ENCODE measurements around the gene FLVCR2. TPM values are rescaled to one million over a fixed set of nuclear protein-coding genes. Genes with fewer than 3 reads are reported as not detected.

FLVCR2 gene
- total RNA-seq, 6 donors from 2014 or later: 19.4 to 41.3 (median 31.8) TPM

DNA sequence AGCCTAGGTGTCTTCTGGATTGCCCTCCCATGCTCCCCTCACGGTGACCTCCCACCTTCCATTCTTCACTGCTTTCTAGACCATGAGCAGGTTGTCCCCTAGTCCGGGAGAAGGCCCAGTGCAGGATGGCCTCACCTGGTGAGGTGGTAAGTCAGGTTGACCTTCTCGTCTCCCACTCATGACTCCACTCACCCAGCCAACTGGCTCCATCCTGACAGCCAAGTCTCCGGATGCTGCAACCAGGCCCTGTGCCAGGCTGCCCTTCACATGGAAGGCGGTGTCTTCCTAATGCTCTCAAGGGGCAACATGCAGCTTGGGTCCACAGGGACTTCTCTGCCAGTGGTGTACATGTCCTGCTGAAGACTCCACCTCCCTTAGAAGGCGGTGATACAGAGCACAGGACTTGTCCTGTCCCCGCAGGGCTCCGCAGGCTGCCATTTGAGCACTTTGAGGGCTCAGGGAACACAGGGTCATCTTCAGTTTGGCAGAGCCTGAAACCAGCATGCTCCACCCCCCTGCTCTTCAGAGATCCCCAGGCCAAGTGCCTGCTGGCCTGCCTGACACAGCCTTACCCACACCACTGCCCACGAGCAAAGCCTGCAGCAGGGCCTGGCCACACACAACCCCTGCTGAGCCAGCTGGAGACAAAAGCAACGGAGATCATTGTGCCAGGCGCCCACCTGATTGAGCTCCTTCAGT is 30.7 kb upstream of the FLVCR2 start:
- peaks cover 8 to 14% (median 12%) of the 10 kb centered on the region in 4 donors for H3K4me1 ChIP-seq
- WGBS, 2 donors: 91 to 95% methylated on average over 4 to 11 of the region's 11 CpGs
- ATAC-seq (ENCODE audit: low FRiP score in 2 of 2): no peak
- no peak overlapping the region for H3K27ac ChIP-seq
- H3K27me3 ChIP-seq: no peaks in the 10 kb centered on the region
- TF ChIP-seq, protein P1, sequence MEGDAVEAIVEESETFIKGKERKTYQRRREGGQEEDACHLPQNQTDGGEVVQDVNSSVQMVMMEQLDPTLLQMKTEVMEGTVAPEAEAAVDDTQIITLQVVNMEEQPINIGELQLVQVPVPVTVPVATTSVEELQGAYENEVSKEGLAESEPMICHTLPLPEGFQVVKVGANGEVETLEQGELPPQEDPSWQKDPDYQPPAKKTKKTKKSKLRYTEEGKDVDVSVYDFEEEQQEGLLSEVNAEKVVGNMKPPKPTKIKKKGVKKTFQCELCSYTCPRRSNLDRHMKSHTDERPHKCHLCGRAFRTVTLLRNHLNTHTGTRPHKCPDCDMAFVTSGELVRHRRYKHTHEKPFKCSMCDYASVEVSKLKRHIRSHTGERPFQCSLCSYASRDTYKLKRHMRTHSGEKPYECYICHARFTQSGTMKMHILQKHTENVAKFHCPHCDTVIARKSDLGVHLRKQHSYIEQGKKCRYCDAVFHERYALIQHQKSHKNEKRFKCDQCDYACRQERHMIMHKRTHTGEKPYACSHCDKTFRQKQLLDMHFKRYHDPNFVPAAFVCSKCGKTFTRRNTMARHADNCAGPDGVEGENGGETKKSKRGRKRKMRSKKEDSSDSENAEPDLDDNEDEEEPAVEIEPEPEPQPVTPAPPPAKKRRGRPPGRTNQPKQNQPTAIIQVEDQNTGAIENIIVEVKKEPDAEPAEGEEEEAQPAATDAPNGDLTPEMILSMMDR (IDR thresholded peaks at IDR 0.05): no peak
- TF ChIP-seq POLR2AphosphoS5 (IDR thresholded peaks at IDR 0.05) (no peak), EP300 (IDR thresholded peaks at IDR 0.05) (no peak), POLR2A (IDR thresholded peaks at IDR 0.05) (no peak)
- DNase-seq: no peak
- peaks cover 0 to 6% (median 3%) of the 10 kb centered on the region in 4 donors for H3K36me3 ChIP-seq
- no peaks in the 10 kb centered on the region for H3K9me3 ChIP-seq
- no peak overlapping the region for H3K4me3 ChIP-seq

DNA sequence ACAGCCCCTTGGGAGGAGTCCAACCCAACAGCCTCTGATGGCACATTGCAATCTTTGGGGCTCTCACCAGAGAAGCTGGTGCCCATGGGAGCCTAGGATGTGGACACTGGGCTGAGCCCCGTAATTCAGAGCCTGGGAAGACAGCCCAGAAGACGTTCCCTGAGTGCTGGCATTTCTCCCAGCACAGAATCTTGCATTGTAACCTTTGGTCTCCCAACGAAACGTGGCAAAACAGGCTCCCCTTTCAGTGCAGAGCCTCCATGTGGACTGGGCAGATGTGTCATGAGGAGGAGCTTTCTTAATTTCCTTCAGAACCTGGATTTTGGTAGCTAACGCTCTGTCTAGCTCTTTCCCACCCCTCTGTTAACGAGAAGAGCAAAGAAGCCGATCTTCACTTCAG is 29.9 kb upstream of the FLVCR2 start:
- Histone ChIP-seq H3K27ac (no peak overlapping the region), H3K9me3 (no peaks in the 10 kb centered on the region), H3K27me3 (no peaks in the 10 kb centered on the region), H3K4me3 (no peak overlapping the region), H3K36me3 (peaks cover 0 to 6% (median 3%) of the 10 kb centered on the region in 4 donors), H3K4me1 (peaks cover 0 to 5% (median 4%) of the 10 kb centered on the region in 4 donors)
- no peak for TF ChIP-seq POLR2AphosphoS5 (IDR thresholded peaks at IDR 0.05)
- TF ChIP-seq POLR2A (IDR thresholded peaks at IDR 0.05): no peak
- TF ChIP-seq, protein P1 (IDR thresholded peaks at IDR 0.05): no peak
- TF ChIP-seq EP300 (IDR thresholded peaks at IDR 0.05): no peak
- no peak for ATAC-seq (ENCODE audit: low FRiP score in 2 of 2)
- 73 to 76% methylated on average over 5 to 7 of the region's 7 CpGs for WGBS, 2 donors
- no peak for DNase-seq

DNA sequence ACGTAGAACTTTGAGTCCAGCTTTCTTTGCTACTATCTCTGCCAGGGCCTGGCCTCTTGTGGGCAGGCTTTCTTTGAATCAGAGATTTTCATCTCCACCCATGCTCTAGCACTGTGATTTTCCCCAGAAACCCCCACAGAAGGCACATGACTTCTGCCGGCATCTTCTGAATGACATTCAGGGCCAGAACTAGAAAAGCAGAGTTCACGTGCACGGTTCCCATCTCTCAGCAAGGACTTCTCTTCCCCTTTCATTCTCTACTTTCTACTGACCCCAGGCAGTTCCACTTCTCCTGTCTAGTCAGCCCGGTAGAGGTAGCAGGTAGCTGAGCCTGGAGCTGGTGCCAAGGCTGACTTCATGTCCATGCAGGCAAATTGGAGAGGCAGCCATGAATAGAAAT is 29.3 kb upstream of the FLVCR2 start:
- TF ChIP-seq POLR2AphosphoS5 (IDR thresholded peaks at IDR 0.05) (no peak), POLR2A (IDR thresholded peaks at IDR 0.05) (no peak), EP300 (IDR thresholded peaks at IDR 0.05) (no peak)
- TF ChIP-seq, protein P1 (IDR thresholded peaks at IDR 0.05): no peak
- no peak for DNase-seq
- no peak for ATAC-seq (ENCODE audit: low FRiP score in 2 of 2)
- Histone ChIP-seq H3K36me3 (peaks cover 0 to 6% (median 3%) of the 10 kb centered on the region in 4 donors), H3K4me1 (no peaks in the 10 kb centered on the region), H3K27ac (no peak overlapping the region), H3K27me3 (no peaks in the 10 kb centered on the region), H3K9me3 (no peaks in the 10 kb centered on the region), H3K4me3 (no peak overlapping the region)
- WGBS, 2 donors: 73 to 82% methylated on average over 5 of the region's 5 CpGs

DNA sequence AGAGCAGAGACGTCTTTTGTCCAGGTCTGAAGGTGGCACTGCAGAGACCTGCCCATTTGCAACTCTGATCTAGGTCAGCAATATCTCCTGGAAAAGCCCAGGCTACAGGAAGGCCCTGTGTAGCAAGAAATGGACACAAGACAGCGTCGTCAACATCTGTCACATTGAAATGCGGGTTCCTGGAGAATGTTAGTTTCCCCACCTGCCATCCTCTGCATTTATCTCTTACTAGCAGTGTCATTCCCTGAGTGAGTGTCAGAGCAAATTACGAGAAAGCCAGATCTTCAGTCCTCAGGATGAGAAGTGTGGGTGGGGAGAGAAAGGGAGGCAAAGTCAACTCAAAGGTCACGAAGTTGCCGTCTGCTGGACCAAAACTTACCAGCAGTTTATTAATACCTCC is 27.4 kb upstream of the FLVCR2 start:
- no peak overlapping the region for H3K27ac ChIP-seq
- DNase-seq (no peak), ATAC-seq (ENCODE audit: low FRiP score in 2 of 2) (no peak)
- H3K9me3 ChIP-seq: no peaks in the 10 kb centered on the region
- H3K4me1 ChIP-seq: no peaks in the 10 kb centered on the region
- H3K4me3 ChIP-seq: no peak overlapping the region
- peaks cover 0 to 6% (median 3%) of the 10 kb centered on the region in 4 donors for H3K36me3 ChIP-seq
- WGBS, 2 donors: 81 to 90% methylated on average over 6 to 7 of the region's 7 CpGs
- TF ChIP-seq POLR2AphosphoS5 (IDR thresholded peaks at IDR 0.05): no peak
- TF ChIP-seq EP300 (IDR thresholded peaks at IDR 0.05): no peak
- no peak for TF ChIP-seq POLR2A (IDR thresholded peaks at IDR 0.05)
- TF ChIP-seq, protein P1 (IDR thresholded peaks at IDR 0.05): no peak
- no peaks in the 10 kb centered on the region for H3K27me3 ChIP-seq

DNA sequence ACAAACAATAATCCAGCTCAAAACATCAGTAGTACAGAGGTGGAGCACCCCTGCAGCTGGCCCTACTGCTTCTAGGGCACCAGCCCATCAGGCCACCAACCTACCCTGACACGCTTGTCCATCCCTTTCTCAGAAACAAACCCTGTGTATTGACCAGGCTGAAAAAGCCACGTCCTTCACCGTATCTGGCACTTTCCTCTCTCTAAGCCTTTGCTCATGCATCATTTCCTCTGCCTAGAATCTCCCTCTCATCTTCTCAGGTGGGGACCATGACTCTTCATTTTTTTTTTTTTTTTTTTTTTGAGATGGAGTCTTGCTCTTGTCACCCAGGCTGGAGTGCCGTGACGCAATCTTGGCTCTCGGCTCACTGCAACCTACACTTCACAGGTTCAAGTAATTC is 25.3 kb upstream of the FLVCR2 start:
- DNase-seq: no peak
- Histone ChIP-seq H3K4me3 (no peak overlapping the region), H3K4me1 (no peaks in the 10 kb centered on the region), H3K27me3 (no peaks in the 10 kb centered on the region), H3K9me3 (peaks cover 0 to 4% (median 0%) of the 10 kb centered on the region in 4 donors), H3K36me3 (no peaks in the 10 kb centered on the region), H3K27ac (no peak overlapping the region)
- ATAC-seq (ENCODE audit: low FRiP score in 2 of 2): no peak
- TF ChIP-seq, protein P1 (IDR thresholded peaks at IDR 0.05): no peak
- TF ChIP-seq POLR2AphosphoS5 (IDR thresholded peaks at IDR 0.05) (no peak), POLR2A (IDR thresholded peaks at IDR 0.05) (no peak), EP300 (IDR thresholded peaks at IDR 0.05) (no peak)
- 89 to 90% methylated on average over 6 of the region's 6 CpGs for WGBS, 2 donors
